Parathyroid adenoma (tissue), 2 donors: Measurements from ENCODE around the gene EPHA1.

Source experiments
- H2AFZ ChIP-seq: fragments of 300-600 bp; sonication (generic); one replicate; pipeline ENCODE4 v1.7.0; 2017; ENCODE audit warnings: antibody characterized with exemption, mild to moderate bottlenecking
- H3K27ac ChIP-seq: fragments of 300-600 bp; sonication (generic); one replicate; pipeline ENCODE4 v1.7.0; 2017
- H3K27me3 ChIP-seq: fragments of 300-600 bp; sonication (generic); one replicate; pipeline ENCODE4 v1.7.0; 2017; ENCODE audit warnings: low read length; ENCODE audit not compliant: control insufficient read depth, insufficient read depth
- H3K36me3 ChIP-seq: fragments of 300-600 bp; sonication (generic); one replicate; pipeline ENCODE4 v1.7.0; 2017; ENCODE audit warnings: low read length; ENCODE audit not compliant: control insufficient read depth, insufficient read depth
- H3K4me1 ChIP-seq: fragments of 300-600 bp; sonication (generic); one replicate; pipeline ENCODE4 v1.7.0; 2017; ENCODE audit warnings: control low read depth
- H3K4me2 ChIP-seq: fragments of 300-600 bp; sonication (generic); one replicate; pipeline ENCODE4 v1.7.0; 2017; ENCODE audit warnings: low read length
- H3K4me3 ChIP-seq: fragments of 300-600 bp; sonication (generic); one replicate; pipeline ENCODE4 v1.7.0; 2017; ENCODE audit warnings: low read depth, low read length
- H3K79me2 ChIP-seq: fragments of 300-600 bp; sonication (generic); one replicate; pipeline ENCODE4 v1.7.0; 2017; ENCODE audit warnings: control low read depth
- H3K9ac ChIP-seq: fragments of 300-600 bp; sonication (generic); one replicate; pipeline ENCODE4 v1.7.0; 2017; ENCODE audit warnings: mild to moderate bottlenecking
- H3K9me3 ChIP-seq: fragments of 300-600 bp; sonication (generic); one replicate; pipeline ENCODE4 v1.7.0; 2017; ENCODE audit warnings: low read length; ENCODE audit not compliant: control insufficient read depth
- CTCF ChIP-seq: fragments of 300-600 bp; sonication (generic); IDR thresholded peaks from one replicate; pipeline ENCODE4 v1.7.0; 2017; ENCODE audit warnings: antibody characterized with exemption, mild to moderate bottlenecking
- donor health status: primary hyperparathyroidism.

The EPHA1 gene

GRCh38 chr7:143381427-143382125 lies 27.1 kb downstream of the EPHA1 start:
- no peaks in the 10 kb centered on the region for H3K36me3 ChIP-seq
- peak overlapping the region; percentile 99 for H3K9ac ChIP-seq
- H3K9me3 ChIP-seq, result no peaks in the 10 kb centered on the region
- H2AFZ ChIP-seq, result peak overlapping the region; percentile 72
- peak overlapping the region; percentile 87 for H3K27ac ChIP-seq
- peak overlapping the region; percentile 76 for H3K4me2 ChIP-seq
- TF ChIP-seq CTCF, result no peak
- peaks cover 5% of the 10 kb centered on the region for H3K79me2 ChIP-seq
- no peaks in the 10 kb centered on the region for H3K27me3 ChIP-seq
- peak overlapping the region; percentile 89 for H3K4me3 ChIP-seq
- peaks cover 22% of the 10 kb centered on the region for H3K4me1 ChIP-seq

- Histone ChIP-seq H3K79me2 (peaks cover 7% of the 10 kb centered on the region), H3K4me1 (peaks cover 17% of the 10 kb centered on the region)
Measured at GRCh38 chr7:143380646-143381426, 27.8 kb downstream of the EPHA1 start, which contains the start of gene ZYX. ZYX (plus strand) TSS chr7:143381345; CDS start chr7:143381572, 227 bp downstream.

GRCh38 chr7:143380260-143380645 lies 28.4 kb downstream of the EPHA1 start:
- Histone ChIP-seq H3K4me2 (peak overlapping the region; percentile 96), H3K27me3 (no peaks in the 10 kb centered on the region), H2AFZ (peak overlapping the region; percentile 90), H3K27ac (peak overlapping the region; percentile 87), H3K4me3 (peak overlapping the region; percentile 89), H3K36me3 (no peaks in the 10 kb centered on the region), H3K4me1 (peaks cover 15% of the 10 kb centered on the region), H3K9me3 (no peaks in the 10 kb centered on the region), H3K9ac (peak overlapping the region; percentile 89), H3K79me2 (peaks cover 7% of the 10 kb centered on the region)
- peak; percentile 91 for TF ChIP-seq CTCF

More at GRCh38 chr7:143380646-143381426, 27.8 kb downstream of the EPHA1 start, which contains the start of gene ZYX:
- Histone ChIP-seq H3K27me3 (no peaks in the 10 kb centered on the region), H3K27ac (peak within 1 kb of the TSS; percentile 87), H3K36me3 (no peaks in the 10 kb centered on the region), H3K4me2 (peak within 1 kb of the TSS; percentile 96), H2AFZ (peak within 1 kb of the TSS; percentile 90), H3K9me3 (no peaks in the 10 kb centered on the region), H3K4me3 (peak within 1 kb of the TSS; percentile 89), H3K9ac (peak within 1 kb of the TSS; percentile 99)
- no peak for TF ChIP-seq CTCF

GRCh38 chr7:143379611-143380259 lies 28.9 kb downstream of the EPHA1 start:
- H3K79me2 ChIP-seq, result peaks cover 7% of the 10 kb centered on the region
- peak overlapping the region; percentile 89 for H3K4me3 ChIP-seq
- peaks cover 15% of the 10 kb centered on the region for H3K4me1 ChIP-seq
- H3K36me3 ChIP-seq, result no peaks in the 10 kb centered on the region
- peak overlapping the region; percentile 96 for H3K4me2 ChIP-seq
- H3K27ac ChIP-seq, result peak overlapping the region; percentile 87
- H3K9ac ChIP-seq, result no peak overlapping the region
- TF ChIP-seq CTCF, result no peak
- H3K9me3 ChIP-seq, result no peaks in the 10 kb centered on the region
- no peaks in the 10 kb centered on the region for H3K27me3 ChIP-seq
- peak overlapping the region; percentile 90 for H2AFZ ChIP-seq
